Left ventricle myocardium inferior (tissue), 1 donor: ENCODE results near the gene VAV2. TPM values are rescaled to one million over a fixed set of nuclear protein-coding genes. Genes with fewer than 3 reads are reported as not detected.

Source experiments
- DNase-seq: peaks from one replicate; pipeline ENCODE4 v3.0.0-alpha.2; 2020
- H3K27ac ChIP-seq: fragments of 200-600 bp; replicated peaks from 2 replicates; pipeline ENCODE4 v1.8.0; 2021
- H3K27me3 ChIP-seq: fragments of 200-600 bp; 2 replicates; pipeline ENCODE4 v1.8.0; 2021; ENCODE audit warnings: low read depth
- H3K36me3 ChIP-seq: fragments of 200-600 bp; 2 replicates; pipeline ENCODE4 v1.8.0; 2021
- H3K4me1 ChIP-seq: fragments of 200-600 bp; 2 replicates; pipeline ENCODE4 v1.8.0; 2021
- H3K4me3 ChIP-seq: fragments of 200-600 bp; 2 replicates; pipeline ENCODE4 v1.8.0; 2021; ENCODE audit warnings: mild to moderate bottlenecking, moderate library complexity
- H3K9me3 ChIP-seq: fragments of 200-600 bp; replicated peaks from 2 replicates; pipeline ENCODE4 v1.8.0; 2021
- CTCF ChIP-seq: fragments of 200-600 bp; IDR thresholded peaks from 2 replicates; pipeline ENCODE4 v1.8.0; 2021; ENCODE audit warnings: antibody characterized with exemption, mild to moderate bottlenecking, borderline replicate concordance
- intact Hi-C: fragments of 100-400 bp; cut with micrococcal nuclease; formaldehyde crosslinking; loops from one replicate; pipeline ENCODE4 v1.11.0; 2022
- long read RNA-seq: library from polyadenylated mRNA; unstranded; transcript quantifications from one replicate; pipeline ENCODE4 v2.0.0, GENCODE V29; 2021
- total RNA-seq: library from RNA; stranded (reverse); fragmentation: NEBNext Ultra II Directional; extraction: Animal tissue kit (Norgen Biotek cat#: 25700); gene quantifications from one replicate; pipeline ENCODE4 v1.2.1, GENCODE V29; 2021
- donor health status: DM: no; HTN: yes; CAD: no; lungs with severe emphysema.

Gene VAV2, protein sequence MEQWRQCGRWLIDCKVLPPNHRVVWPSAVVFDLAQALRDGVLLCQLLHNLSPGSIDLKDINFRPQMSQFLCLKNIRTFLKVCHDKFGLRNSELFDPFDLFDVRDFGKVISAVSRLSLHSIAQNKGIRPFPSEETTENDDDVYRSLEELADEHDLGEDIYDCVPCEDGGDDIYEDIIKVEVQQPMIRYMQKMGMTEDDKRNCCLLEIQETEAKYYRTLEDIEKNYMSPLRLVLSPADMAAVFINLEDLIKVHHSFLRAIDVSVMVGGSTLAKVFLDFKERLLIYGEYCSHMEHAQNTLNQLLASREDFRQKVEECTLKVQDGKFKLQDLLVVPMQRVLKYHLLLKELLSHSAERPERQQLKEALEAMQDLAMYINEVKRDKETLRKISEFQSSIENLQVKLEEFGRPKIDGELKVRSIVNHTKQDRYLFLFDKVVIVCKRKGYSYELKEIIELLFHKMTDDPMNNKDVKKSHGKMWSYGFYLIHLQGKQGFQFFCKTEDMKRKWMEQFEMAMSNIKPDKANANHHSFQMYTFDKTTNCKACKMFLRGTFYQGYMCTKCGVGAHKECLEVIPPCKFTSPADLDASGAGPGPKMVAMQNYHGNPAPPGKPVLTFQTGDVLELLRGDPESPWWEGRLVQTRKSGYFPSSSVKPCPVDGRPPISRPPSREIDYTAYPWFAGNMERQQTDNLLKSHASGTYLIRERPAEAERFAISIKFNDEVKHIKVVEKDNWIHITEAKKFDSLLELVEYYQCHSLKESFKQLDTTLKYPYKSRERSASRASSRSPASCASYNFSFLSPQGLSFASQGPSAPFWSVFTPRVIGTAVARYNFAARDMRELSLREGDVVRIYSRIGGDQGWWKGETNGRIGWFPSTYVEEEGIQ
- total RNA-seq: 4.1 TPM
- long read RNA-seq, full-length matches to known transcripts: 5 of 15 reads
- long read RNA-seq, partial matches to known transcripts: 2 of 15 reads
- long read RNA-seq, other reads (novel, unspliced or antisense): 8 of 15 reads

- intact Hi-C loops: loop anchor here (5.0 kb wide), 1 partner anchor 200 kb away; no protein-coding TSS in a partner anchor
- Histone ChIP-seq H3K27me3 (peaks cover 15% of the 10 kb centered on the region), H3K27ac (peak within 1 kb of the TSS; percentile 93), H3K36me3 (no peaks in the 10 kb centered on the region), H3K9me3 (no peaks in the 10 kb centered on the region), H3K4me1 (peaks cover 35% of the 10 kb centered on the region), H3K4me3 (peak within 1 kb of the TSS; percentile 70)
- no peak for TF ChIP-seq CTCF
- DNase-seq: peak; percentile 75
Measured at GRCh38 chr9:133991964-133992779, at the start of gene VAV2. Gene VAV2 (minus strand): TSS chr9:133992324. CDS start chr9:133992278, 46 bp downstream.

GRCh38 chr9:134041649-134041962, 49.5 kb upstream of the VAV2 start:
- H3K27me3 ChIP-seq: no peaks in the 10 kb centered on the region
- H3K27ac ChIP-seq: no peak overlapping the region
- H3K4me1 ChIP-seq: peaks cover 14% of the 10 kb centered on the region
- TF ChIP-seq CTCF: no peak
- peaks cover 20% of the 10 kb centered on the region for H3K9me3 ChIP-seq
- no peak for DNase-seq
- H3K4me3 ChIP-seq: no peak overlapping the region
- intact Hi-C loops: no loop called here
- peaks cover 86% of the 10 kb centered on the region for H3K36me3 ChIP-seq

DNA sequence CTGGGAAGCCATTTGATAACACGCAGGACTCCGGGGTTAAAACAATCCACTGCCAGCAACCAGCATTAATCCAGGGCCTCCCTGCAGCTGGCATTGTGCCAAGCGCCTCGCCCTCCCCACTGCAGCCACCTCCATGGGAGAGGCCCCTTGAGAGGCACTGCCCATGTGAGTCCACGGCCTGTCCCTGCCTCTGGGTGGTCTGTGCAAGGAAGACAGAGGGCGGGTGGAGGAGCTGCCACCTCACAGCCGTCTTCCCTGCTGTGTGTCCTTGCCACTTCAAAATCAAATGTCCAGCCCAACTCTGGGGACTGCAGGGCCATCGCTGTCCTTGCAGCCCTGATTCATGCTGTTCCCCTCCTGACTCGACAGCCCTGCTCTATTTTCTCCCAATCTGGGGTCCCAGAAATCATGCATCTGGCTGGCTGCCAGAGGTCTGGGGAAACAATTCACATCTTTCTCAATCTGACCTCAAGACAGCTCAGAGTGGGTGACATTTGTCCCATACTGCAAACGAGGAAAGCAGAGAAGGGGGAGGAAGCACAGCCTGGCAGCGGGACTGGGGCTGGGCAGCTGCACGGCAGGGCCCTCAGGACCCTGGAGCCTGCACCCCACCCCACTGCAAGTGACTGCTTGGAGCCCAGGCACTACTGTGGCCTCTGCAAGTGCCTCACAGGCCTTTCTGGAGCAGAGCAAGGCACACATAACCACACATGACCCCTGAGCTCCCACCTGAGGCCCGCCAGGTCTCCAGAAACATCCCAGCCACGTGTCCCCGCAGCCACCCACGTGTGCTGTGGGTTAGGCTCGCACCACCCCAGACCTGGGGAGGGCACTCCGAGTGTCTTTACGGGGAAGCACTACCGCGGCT, 48.9 kb upstream of the VAV2 start:
- intact Hi-C loops: no loop called here
- Histone ChIP-seq H3K9me3 (peaks cover 20% of the 10 kb centered on the region), H3K4me1 (peaks cover 12% of the 10 kb centered on the region), H3K27ac (no peak overlapping the region), H3K4me3 (no peak overlapping the region), H3K27me3 (no peaks in the 10 kb centered on the region), H3K36me3 (peaks cover 86% of the 10 kb centered on the region)
- no peak for TF ChIP-seq CTCF
- DNase-seq: no peak

GRCh38 chr9:134040176-134040565, 48.0 kb upstream of the VAV2 start:
- Histone ChIP-seq H3K4me1 (peaks cover 12% of the 10 kb centered on the region), H3K9me3 (peaks cover 20% of the 10 kb centered on the region), H3K27ac (no peak overlapping the region), H3K36me3 (peaks cover 86% of the 10 kb centered on the region), H3K4me3 (no peak overlapping the region), H3K27me3 (no peaks in the 10 kb centered on the region)
- intact Hi-C loops: no loop called here
- DNase-seq: no peak
- no peak for TF ChIP-seq CTCF
